ENCODE data around the gene WWOX. TPM values are rescaled to one million over a fixed set of nuclear protein-coding genes. Genes with fewer than 3 reads are reported as not detected.

WWOX gene
- total RNA-seq, 1 donor from 2014 or later, result 16.1 TPM

- peaks cover 2% of the 10 kb centered on the region for H3K27me3 Mint-ChIP-seq
- DNase-seq, result no peak
- no peaks in the 10 kb centered on the region for H3K4me1 Mint-ChIP-seq
- intact Hi-C loops (cut with micrococcal nuclease), result no loop called here
- H3K4me3 Mint-ChIP-seq, result no peak overlapping the region
- H3K27ac Mint-ChIP-seq, result no peak overlapping the region
- no peaks in the 10 kb centered on the region for H3K36me3 Mint-ChIP-seq (ENCODE audit: low read depth)
- peaks cover 12% of the 10 kb centered on the region for H3K9me3 Mint-ChIP-seq
Observed at GRCh38 chr16:79128706-79129105, 1029.3 kb downstream of the WWOX start.

- Mint-ChIP-seq H3K4me3 (no peak overlapping the region), H3K36me3 (ENCODE audit: low read depth) (no peaks in the 10 kb centered on the region), H3K27me3 (peaks cover 2% of the 10 kb centered on the region), H3K4me1 (no peaks in the 10 kb centered on the region), H3K9me3 (peaks cover 12% of the 10 kb centered on the region), H3K27ac (no peak overlapping the region)
- intact Hi-C loops (cut with micrococcal nuclease), result no loop called here
- DNase-seq, result no peak
Observed at GRCh38 chr16:79130616-79131015, 1031.2 kb downstream of the WWOX start.

- intact Hi-C loops (cut with micrococcal nuclease), result no loop called here
- no peak overlapping the region for H3K4me3 Mint-ChIP-seq
- H3K36me3 Mint-ChIP-seq (ENCODE audit: low read depth), result no peaks in the 10 kb centered on the region
- DNase-seq, result no peak
- no peak overlapping the region for H3K27ac Mint-ChIP-seq
- H3K4me1 Mint-ChIP-seq, result no peaks in the 10 kb centered on the region
- H3K9me3 Mint-ChIP-seq, result peaks cover 8% of the 10 kb centered on the region
- H3K27me3 Mint-ChIP-seq, result no peaks in the 10 kb centered on the region
Observed at GRCh38 chr16:79131321-79132075, 1032.0 kb downstream of the WWOX start.

GRCh38 chr16:79132701-79133100 lies 1033.2 kb downstream of the WWOX start:
- Mint-ChIP-seq H3K27ac (no peak overlapping the region), H3K4me1 (no peaks in the 10 kb centered on the region), H3K4me3 (no peak overlapping the region), H3K36me3 (ENCODE audit: low read depth) (no peaks in the 10 kb centered on the region), H3K27me3 (no peaks in the 10 kb centered on the region), H3K9me3 (peaks cover 6% of the 10 kb centered on the region)
- intact Hi-C loops (cut with micrococcal nuclease), result no loop called here
- DNase-seq, result no peak

- DNase-seq, result no peak
- Mint-ChIP-seq H3K9me3 (peaks cover 3% of the 10 kb centered on the region), H3K36me3 (ENCODE audit: low read depth) (no peaks in the 10 kb centered on the region), H3K4me1 (no peaks in the 10 kb centered on the region), H3K27ac (no peak overlapping the region), H3K4me3 (no peak overlapping the region), H3K27me3 (no peaks in the 10 kb centered on the region)
- intact Hi-C loops (cut with micrococcal nuclease), result no loop called here
Observed at GRCh38 chr16:79134300-79134699, 1034.8 kb downstream of the WWOX start.

GRCh38 chr16:79136955-79137354 lies 1037.5 kb downstream of the WWOX start:
- H3K4me3 Mint-ChIP-seq, result no peak overlapping the region
- no peaks in the 10 kb centered on the region for H3K9me3 Mint-ChIP-seq
- no peaks in the 10 kb centered on the region for H3K4me1 Mint-ChIP-seq
- intact Hi-C loops (cut with micrococcal nuclease), result no loop called here
- no peak overlapping the region for H3K27ac Mint-ChIP-seq
- no peak for DNase-seq
- no peaks in the 10 kb centered on the region for H3K27me3 Mint-ChIP-seq
- no peaks in the 10 kb centered on the region for H3K36me3 Mint-ChIP-seq (ENCODE audit: low read depth)

GRCh38 chr16:79137426-79137939 lies 1038.0 kb downstream of the WWOX start:
- Mint-ChIP-seq H3K4me1 (no peaks in the 10 kb centered on the region), H3K27ac (no peak overlapping the region), H3K36me3 (ENCODE audit: low read depth) (no peaks in the 10 kb centered on the region), H3K27me3 (no peaks in the 10 kb centered on the region), H3K4me3 (no peak overlapping the region), H3K9me3 (no peaks in the 10 kb centered on the region)
- intact Hi-C loops (cut with micrococcal nuclease), result no loop called here
- DNase-seq, result no peak

- DNase-seq, result no peak
Observed at GRCh38 chr16:79139799-79140198, 1040.3 kb downstream of the WWOX start.

GRCh38 chr16:79143026-79143425 lies 1043.6 kb downstream of the WWOX start:
- Mint-ChIP-seq H3K4me3 (no peak overlapping the region), H3K4me1 (no peaks in the 10 kb centered on the region), H3K9me3 (no peaks in the 10 kb centered on the region), H3K27me3 (no peaks in the 10 kb centered on the region), H3K36me3 (ENCODE audit: low read depth) (no peaks in the 10 kb centered on the region), H3K27ac (no peak overlapping the region)
- intact Hi-C loops (cut with micrococcal nuclease), result no loop called here
- DNase-seq, result no peak

More at GRCh38 chr16:79139799-79140198, 1040.3 kb downstream of the WWOX start:
- no peaks in the 10 kb centered on the region for H3K36me3 Mint-ChIP-seq (ENCODE audit: low read depth)
- intact Hi-C loops (cut with micrococcal nuclease), result no loop called here
- no peaks in the 10 kb centered on the region for H3K4me1 Mint-ChIP-seq
- no peak overlapping the region for H3K27ac Mint-ChIP-seq
- H3K9me3 Mint-ChIP-seq, result no peaks in the 10 kb centered on the region
- no peaks in the 10 kb centered on the region for H3K27me3 Mint-ChIP-seq
- no peak overlapping the region for H3K4me3 Mint-ChIP-seq

GRCh38 chr16:79150151-79150550 lies 1050.7 kb downstream of the WWOX start:
- no peak for DNase-seq
- no peak overlapping the region for H3K4me3 Mint-ChIP-seq
- no peaks in the 10 kb centered on the region for H3K27me3 Mint-ChIP-seq
- intact Hi-C loops (cut with micrococcal nuclease), result no loop called here
- H3K27ac Mint-ChIP-seq, result no peak overlapping the region
- peaks cover 8% of the 10 kb centered on the region for H3K9me3 Mint-ChIP-seq
- no peaks in the 10 kb centered on the region for H3K36me3 Mint-ChIP-seq (ENCODE audit: low read depth)
- peaks cover 2% of the 10 kb centered on the region for H3K4me1 Mint-ChIP-seq

GRCh38 chr16:79150632-79151310 lies 1051.3 kb downstream of the WWOX start:
- intact Hi-C loops (cut with micrococcal nuclease), result no loop called here
- no peaks in the 10 kb centered on the region for H3K27me3 Mint-ChIP-seq
- H3K27ac Mint-ChIP-seq, result no peak overlapping the region

GRCh38 chr16:79154086-79154485 lies 1054.6 kb downstream of the WWOX start:
- DNase-seq, result no peak
- Mint-ChIP-seq H3K9me3 (peaks cover 5% of the 10 kb centered on the region), H3K4me1 (peaks cover 26% of the 10 kb centered on the region), H3K4me3 (no peak overlapping the region), H3K27ac (no peak overlapping the region), H3K27me3 (no peaks in the 10 kb centered on the region), H3K36me3 (ENCODE audit: low read depth) (no peaks in the 10 kb centered on the region)
- intact Hi-C loops (cut with micrococcal nuclease), result no loop called here

More at GRCh38 chr16:79150632-79151310, 1051.3 kb downstream of the WWOX start:
- Mint-ChIP-seq H3K4me1 (peaks cover 4% of the 10 kb centered on the region), H3K9me3 (peaks cover 8% of the 10 kb centered on the region), H3K36me3 (ENCODE audit: low read depth) (no peaks in the 10 kb centered on the region), H3K4me3 (no peak overlapping the region)
- no peak for DNase-seq

GRCh38 chr16:79155471-79155870 lies 1056.0 kb downstream of the WWOX start:
- intact Hi-C loops (cut with micrococcal nuclease), result loop anchor here (5.0 kb wide), 1 partner anchor 78 kb away; no protein-coding TSS in a partner anchor
- Mint-ChIP-seq H3K36me3 (ENCODE audit: low read depth) (no peaks in the 10 kb centered on the region), H3K4me3 (no peak overlapping the region), H3K9me3 (peaks cover 5% of the 10 kb centered on the region), H3K27ac (no peak overlapping the region), H3K4me1 (peaks cover 26% of the 10 kb centered on the region), H3K27me3 (no peaks in the 10 kb centered on the region)
- DNase-seq, result no peak

- H3K4me3 Mint-ChIP-seq, result no peak overlapping the region
- intact Hi-C loops (cut with micrococcal nuclease), result loop anchor here (5.0 kb wide), 1 partner anchor 79 kb away; no protein-coding TSS in a partner anchor
- H3K27ac Mint-ChIP-seq, result no peak overlapping the region
- peaks cover 27% of the 10 kb centered on the region for H3K4me1 Mint-ChIP-seq
- H3K36me3 Mint-ChIP-seq (ENCODE audit: low read depth), result no peaks in the 10 kb centered on the region
- H3K27me3 Mint-ChIP-seq, result no peaks in the 10 kb centered on the region
- DNase-seq, result no peak
- H3K9me3 Mint-ChIP-seq, result peaks cover 5% of the 10 kb centered on the region
Observed at GRCh38 chr16:79155904-79156303, 1056.5 kb downstream of the WWOX start.
